ENCODE results near the gene RAD51AP1.

RAD51AP1 gene

GRCh38 chr12:4553943-4554342, 15.3 kb downstream of the RAD51AP1 start:
- DNase-seq = no peak

GRCh38 chr12:4555804-4556203, 17.1 kb downstream of the RAD51AP1 start:
- no peak for DNase-seq

GRCh38 chr12:4556735-4557530, 18.2 kb downstream of the RAD51AP1 start:
- DNase-seq = no peak

- DNase-seq = no peak
Observed at GRCh38 chr12:4557586-4557985, 18.9 kb downstream of the RAD51AP1 start.

GRCh38 chr12:4558171-4558570, 19.5 kb downstream of the RAD51AP1 start:
- no peak for DNase-seq

GRCh38 chr12:4562034-4562657, 23.5 kb downstream of the RAD51AP1 start, which contains the start of gene DYRK4:
Gene DYRK4 (plus strand): TSS chr12:4562208. CDS start chr12:4562246, 38 bp downstream.
- peak; percentile 23 for DNase-seq

- no peak for DNase-seq
Observed at GRCh38 chr12:4563336-4563735, 24.6 kb downstream of the RAD51AP1 start.

GRCh38 chr12:4564818-4565217, 26.1 kb downstream of the RAD51AP1 start:
- no peak for DNase-seq

- DNase-seq = no peak
Observed at GRCh38 chr12:4566474-4566873, 27.8 kb downstream of the RAD51AP1 start.

GRCh38 chr12:4567073-4567881, 28.6 kb downstream of the RAD51AP1 start:
- no peak for DNase-seq

- DNase-seq = no peak
Observed at GRCh38 chr12:4569261-4569660, 30.6 kb downstream of the RAD51AP1 start.

GRCh38 chr12:4572680-4573079, 34.0 kb downstream of the RAD51AP1 start:
- no peak for DNase-seq

- no peak for DNase-seq
Observed at GRCh38 chr12:4579305-4580102, 40.8 kb downstream of the RAD51AP1 start.

GRCh38 chr12:4580281-4580688, 41.6 kb downstream of the RAD51AP1 start:
- DNase-seq = no peak

GRCh38 chr12:4584281-4584680, 45.6 kb downstream of the RAD51AP1 start:
- DNase-seq = no peak

GRCh38 chr12:4584896-4585295, 46.2 kb downstream of the RAD51AP1 start:
- DNase-seq = no peak

GRCh38 chr12:4586500-4586899, 47.8 kb downstream of the RAD51AP1 start:
- DNase-seq = no peak

- no peak for DNase-seq
Observed at GRCh38 chr12:4587108-4587507, 48.4 kb downstream of the RAD51AP1 start.

GRCh38 chr12:4588916-4589315, 50.2 kb downstream of the RAD51AP1 start:
- no peak for DNase-seq

GRCh38 chr12:4589941-4590340, 51.3 kb downstream of the RAD51AP1 start:
- DNase-seq = no peak

GRCh38 chr12:4591180-4591687, 52.5 kb downstream of the RAD51AP1 start:
- DNase-seq = no peak

GRCh38 chr12:4595881-4596280, 57.2 kb downstream of the RAD51AP1 start:
- no peak for DNase-seq
